Keratinocyte (primary cell): Measurements from ENCODE around the gene GP5. TPM values are rescaled to one million over a fixed set of nuclear protein-coding genes. Genes with fewer than 3 reads are reported as not detected.

Source experiments
- DNase-seq: peaks from one replicate; pipeline ENCODE4 v3.0.0-alpha.2; 2011; ENCODE audit warnings: low read depth, missing footprints, low spot score
- FAIRE-seq: peaks from 2 replicates; lab custom pipeline; 2011; peaks lifted over from hg19 to GRCh38; lab: Jason Lieb, UNC
- H2AFZ ChIP-seq: 2 replicates; pipeline ENCODE4 v1.6.0; 2012; ENCODE audit warnings: low read length, control low read depth, inconsistent platforms; ENCODE audit not compliant: control insufficient read depth
- H3K27ac ChIP-seq: 2 replicates; pipeline ENCODE4 v1.5.1; 2011; ENCODE audit warnings: low read length; ENCODE audit not compliant: control insufficient read depth, insufficient read depth
- H3K27me3 ChIP-seq: 3 replicates; pipeline ENCODE4 v1.6.0; 2011; ENCODE audit warnings: low read length; ENCODE audit not compliant: control insufficient read depth, insufficient read depth; ENCODE audit errors: extremely low read depth
- H3K36me3 ChIP-seq, 2 experiments: 2 replicates in 1 of 2; 3 replicates in 1 of 2; pipeline ENCODE4 v1.5.1; 2011; ENCODE audit warnings: low read length in 2 of 2, mild to moderate bottlenecking in 1 of 2; ENCODE audit not compliant: control insufficient read depth in 2 of 2, insufficient read depth in 2 of 2; ENCODE audit errors: extremely low read depth in 1 of 2
- H3K4me1 ChIP-seq: 3 replicates; pipeline ENCODE4 v1.5.1; 2011; ENCODE audit warnings: low read length; ENCODE audit not compliant: control insufficient read depth, insufficient read depth; ENCODE audit errors: extremely low read depth
- H3K4me2 ChIP-seq: 3 replicates; pipeline ENCODE4 v1.6.0; 2011; ENCODE audit warnings: low read depth, low read length; ENCODE audit not compliant: control insufficient read depth, insufficient read depth; ENCODE audit errors: extremely low read depth
- H3K4me3 ChIP-seq, 3 experiments: fragments of 200-600 bp in 1 of 3; sonication (generic) in 1 of 3; 2 replicates in 2 of 3; 3 replicates in 1 of 3; pipeline ENCODE4 v1.5.1; 2011 to 2016; ENCODE audit warnings: low read length in 3 of 3, mild to moderate bottlenecking in 3 of 3, control low read depth in 2 of 3, inconsistent platforms in 1 of 3, low read depth in 1 of 3, mixed read lengths in 1 of 3, mixed run types in 1 of 3, moderate library complexity in 1 of 3; ENCODE audit not compliant: control insufficient read depth in 2 of 3, insufficient read depth in 2 of 3; ENCODE audit errors: extremely low read depth in 1 of 3
- H3K79me2 ChIP-seq: 2 replicates; pipeline ENCODE4 v1.6.0; 2012; ENCODE audit warnings: low read length; ENCODE audit not compliant: control insufficient read depth, insufficient read depth
- H3K9ac ChIP-seq: 3 replicates; pipeline ENCODE4 v1.6.0; 2011; ENCODE audit warnings: low read length; ENCODE audit not compliant: control insufficient read depth, insufficient read depth; ENCODE audit errors: extremely low read depth
- H3K9me1 ChIP-seq: 3 replicates; pipeline ENCODE4 v1.6.0; 2011; ENCODE audit warnings: low read length; ENCODE audit not compliant: control insufficient read depth, insufficient read depth; ENCODE audit errors: extremely low read depth
- H3K9me3 ChIP-seq: 2 replicates; pipeline ENCODE4 v1.5.1; 2012; ENCODE audit warnings: low read depth, low read length; ENCODE audit not compliant: control insufficient read depth
- H4K20me1 ChIP-seq: 3 replicates; pipeline ENCODE4 v1.6.0; 2011; ENCODE audit warnings: low read length; ENCODE audit not compliant: control insufficient read depth, insufficient read depth; ENCODE audit errors: extremely low read depth
- EZH2 ChIP-seq: IDR thresholded peaks from one replicate; pipeline ENCODE4 v1.6.1; 2012; ENCODE audit warnings: inconsistent platforms, mild to moderate bottlenecking, low read length, moderate library complexity
- dilution Hi-C: fragments of 300-500 bp; cut with MboI; formaldehyde crosslinking; loops from one replicate; pipeline ENCODE4 v1.7.0; 2020; ENCODE audit warnings: low sequenced_read_pairs; ENCODE audit not compliant: extremely low pct_ligation_motif_present
- polyA plus RNA-seq, 5 experiments: library from polyadenylated mRNA; depleted of rRNA in 3 of 5; stranded (reverse) in 3 of 5; stranded (forward) in 1 of 5; unstranded in 1 of 5; fragments of >200 nt; gene quantifications; 1 replicate in 1 of 5; 2 replicates in 3 of 5; 3 replicates in 1 of 5; pipeline versions ENCODE4 v1.2.1 to v1.2.3, GENCODE V29; 2011 to 2012; ENCODE audit warnings: missing spikeins in 2 of 5, low read depth in 1 of 5, low replicate concordance in 1 of 5
- TF ChIP-seq, protein P1 (sequence below), 3 experiments: IDR thresholded peaks in 1 of 3; conservative IDR thresholded peaks in 1 of 3; optimal IDR thresholded peaks in 1 of 3; 2 replicates in 2 of 3; 3 replicates in 1 of 3; pipeline versions ENCODE3 to v1.5.1; 2011; ENCODE audit warnings: low read length in 3 of 3, mild to moderate bottlenecking in 3 of 3, moderate library complexity in 2 of 3, control low read depth in 1 of 3, inconsistent platforms in 1 of 3; ENCODE audit not compliant: insufficient read depth in 2 of 3; ENCODE audit errors: extremely low read depth in 1 of 3

Gene GP5
- polyA plus RNA-seq, 1 donor (not counting 4 experiments of a cell fraction or from before 2014, with no cell fraction given) = 0.04 TPM

DNA sequence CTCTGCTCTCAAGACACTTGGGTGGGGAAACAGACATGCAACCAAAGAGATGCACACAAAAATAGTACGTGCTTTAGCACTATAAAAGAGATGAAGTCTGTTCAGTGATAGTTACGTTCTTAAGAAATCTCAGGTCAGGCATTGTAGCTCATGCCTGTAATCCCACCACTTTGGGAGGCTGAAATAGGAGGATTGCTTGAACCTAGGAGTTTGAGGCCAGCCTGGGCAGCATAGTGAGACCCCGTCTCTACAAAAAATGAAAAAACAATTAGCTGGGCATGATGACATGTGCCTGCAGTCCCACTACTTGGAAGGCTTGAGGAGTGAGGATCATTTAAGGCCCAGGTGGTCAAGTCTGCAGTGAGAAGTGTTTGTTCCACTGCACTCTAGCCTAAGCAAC is 35.4 kb upstream of the GP5 start:
- FAIRE-seq (no peak), DNase-seq (no peak)
- Histone ChIP-seq H3K9me3 (no peaks in the 10 kb centered on the region), H3K27ac (no peak overlapping the region), H3K4me1 (no peaks in the 10 kb centered on the region), H4K20me1 (no peaks in the 10 kb centered on the region), H3K9me1 (no peaks in the 10 kb centered on the region), H3K36me3 (peaks cover 23 to 31% of the 10 kb centered on the region in 2 experiments), H3K9ac (no peak overlapping the region), H3K4me3 (no peak overlapping the region), H3K27me3 (no peaks in the 10 kb centered on the region), H2AFZ (no peak overlapping the region), H3K79me2 (no peaks in the 10 kb centered on the region), H3K4me2 (no peak overlapping the region)
- dilution Hi-C loops = no loop called here
- TF ChIP-seq, protein P1, sequence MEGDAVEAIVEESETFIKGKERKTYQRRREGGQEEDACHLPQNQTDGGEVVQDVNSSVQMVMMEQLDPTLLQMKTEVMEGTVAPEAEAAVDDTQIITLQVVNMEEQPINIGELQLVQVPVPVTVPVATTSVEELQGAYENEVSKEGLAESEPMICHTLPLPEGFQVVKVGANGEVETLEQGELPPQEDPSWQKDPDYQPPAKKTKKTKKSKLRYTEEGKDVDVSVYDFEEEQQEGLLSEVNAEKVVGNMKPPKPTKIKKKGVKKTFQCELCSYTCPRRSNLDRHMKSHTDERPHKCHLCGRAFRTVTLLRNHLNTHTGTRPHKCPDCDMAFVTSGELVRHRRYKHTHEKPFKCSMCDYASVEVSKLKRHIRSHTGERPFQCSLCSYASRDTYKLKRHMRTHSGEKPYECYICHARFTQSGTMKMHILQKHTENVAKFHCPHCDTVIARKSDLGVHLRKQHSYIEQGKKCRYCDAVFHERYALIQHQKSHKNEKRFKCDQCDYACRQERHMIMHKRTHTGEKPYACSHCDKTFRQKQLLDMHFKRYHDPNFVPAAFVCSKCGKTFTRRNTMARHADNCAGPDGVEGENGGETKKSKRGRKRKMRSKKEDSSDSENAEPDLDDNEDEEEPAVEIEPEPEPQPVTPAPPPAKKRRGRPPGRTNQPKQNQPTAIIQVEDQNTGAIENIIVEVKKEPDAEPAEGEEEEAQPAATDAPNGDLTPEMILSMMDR (optimal IDR thresholded peaks at IDR 0.05 in 1 of 3, IDR thresholded peaks at IDR 0.05 in 1 of 3, conservative IDR thresholded peaks at IDR 0.05 in 1 of 3; ENCODE audit: extremely low read depth in 1 of 3, insufficient read depth in 2 of 3, low read length in 3 of 3) = no peak
- TF ChIP-seq EZH2 = no peak

DNA sequence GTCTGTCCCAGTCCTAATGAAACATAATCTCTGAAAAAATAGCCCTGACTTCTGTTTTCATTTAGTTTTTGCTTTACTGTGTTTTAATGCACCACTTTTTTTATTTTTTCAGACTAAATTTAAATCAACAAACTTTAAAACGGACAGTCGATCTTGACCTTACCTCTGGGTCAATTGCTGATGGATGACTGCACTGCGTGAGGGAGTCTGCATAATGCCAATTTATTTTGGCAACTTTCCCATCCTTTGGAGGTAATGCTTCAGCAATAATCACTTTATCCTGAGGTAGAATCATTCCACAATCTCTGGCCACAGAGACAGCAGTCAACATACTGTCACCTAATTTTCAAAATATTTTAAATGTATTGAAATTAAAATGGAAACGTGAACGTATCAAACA is 32.5 kb upstream of the GP5 start:
- no peak overlapping the region for H2AFZ ChIP-seq
- TF ChIP-seq EZH2 = no peak
- TF ChIP-seq, protein P1 (optimal IDR thresholded peaks at IDR 0.05 in 1 of 3, IDR thresholded peaks at IDR 0.05 in 1 of 3, conservative IDR thresholded peaks at IDR 0.05 in 1 of 3; ENCODE audit: extremely low read depth in 1 of 3, insufficient read depth in 2 of 3, low read length in 3 of 3) = no peak
- H3K9me1 ChIP-seq = no peaks in the 10 kb centered on the region
- H3K9ac ChIP-seq = no peak overlapping the region
- no peak overlapping the region for H3K4me3 ChIP-seq
- H4K20me1 ChIP-seq = no peaks in the 10 kb centered on the region
- no peaks in the 10 kb centered on the region for H3K9me3 ChIP-seq
- H3K79me2 ChIP-seq = no peaks in the 10 kb centered on the region
- FAIRE-seq = no peak
- H3K27me3 ChIP-seq = no peaks in the 10 kb centered on the region
- no peaks in the 10 kb centered on the region for H3K4me1 ChIP-seq
- no peak for DNase-seq
- H3K4me2 ChIP-seq = no peak overlapping the region
- H3K27ac ChIP-seq = no peak overlapping the region
- dilution Hi-C loops = no loop called here
- peaks cover 19 to 38% of the 10 kb centered on the region in 2 experiments for H3K36me3 ChIP-seq
